Panc1 (cell line): ENCODE measurements around the gene OLFML1.

Source experiments
- POLR2AphosphoS5 ChIP-seq: IDR thresholded peaks from 2 replicates; pipeline ENCODE4 v1.6.1; 2012; ENCODE audit warnings: mild to moderate bottlenecking, low read depth, low read length, moderate library complexity
- SIN3A ChIP-seq: IDR thresholded peaks from 2 replicates; pipeline ENCODE4 v1.6.1; 2012; ENCODE audit warnings: low read depth, mild to moderate bottlenecking, low read length, moderate library complexity, borderline replicate concordance; ENCODE audit not compliant: insufficient read depth
- TCF7L2 ChIP-seq: IDR thresholded peaks from 2 replicates; pipeline ENCODE4 v1.6.1; 2011; ENCODE audit warnings: mild to moderate bottlenecking, low read depth, low read length, inconsistent platforms
- TF ChIP-seq, protein P1 (sequence below): fragments of 450-650 bp; IDR thresholded peaks from 2 replicates; pipeline ENCODE4 v1.5.1; 2017; ENCODE audit warnings: mild to moderate bottlenecking
- TF ChIP-seq, protein P2 (sequence below), 2 experiments: IDR thresholded peaks; 2 replicates each; pipeline ENCODE4 v1.6.1; 2011 to 2012; ENCODE audit warnings: low read depth in 2 of 2, control low read depth in 1 of 2, low read length in 1 of 2, mild to moderate bottlenecking in 1 of 2, moderate library complexity in 1 of 2; ENCODE audit not compliant: insufficient read depth in 1 of 2

DNA sequence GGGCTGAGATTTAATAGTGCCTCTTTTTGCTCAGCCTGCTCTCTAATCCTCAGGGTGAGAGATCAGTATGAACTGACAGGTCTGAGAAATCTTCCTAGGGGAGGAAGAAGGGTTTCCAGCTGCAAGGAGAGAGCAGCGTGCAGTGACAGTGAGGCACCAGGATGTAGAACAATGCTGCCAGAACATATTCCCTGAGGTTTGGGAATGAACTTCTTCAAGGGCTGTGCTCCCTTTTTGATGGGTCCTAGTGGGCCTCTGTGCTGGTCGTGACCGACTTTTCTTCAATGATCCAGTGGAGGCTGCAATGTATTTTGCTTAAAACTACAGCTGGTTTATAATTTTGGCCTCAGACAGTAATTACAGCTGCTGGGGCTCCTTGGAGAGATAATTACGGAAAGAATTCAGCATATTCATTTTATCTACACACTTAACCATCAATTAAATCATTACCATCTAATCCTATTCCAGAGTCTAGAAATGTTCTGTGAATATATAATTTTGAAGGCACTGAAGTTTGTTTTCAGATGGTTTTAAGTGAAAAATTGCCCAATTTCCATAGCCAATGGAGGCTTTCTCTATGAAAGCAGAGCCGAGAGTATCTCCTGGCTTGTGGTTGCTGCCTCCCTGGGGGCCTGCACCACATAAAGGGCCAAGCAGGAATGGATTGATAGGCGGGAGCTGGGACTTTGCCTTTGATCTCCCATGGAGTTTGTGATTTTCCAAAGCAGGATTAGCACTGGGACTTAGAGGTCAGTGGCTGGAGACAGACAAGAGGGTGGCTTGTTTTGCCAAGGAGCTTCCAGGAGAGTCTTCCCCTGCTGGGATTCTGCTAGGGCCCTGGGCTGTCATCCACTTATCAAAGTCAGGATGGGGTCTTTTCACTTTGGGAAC lies 41.0 kb upstream of the OLFML1 start:
- TF ChIP-seq, protein P1, sequence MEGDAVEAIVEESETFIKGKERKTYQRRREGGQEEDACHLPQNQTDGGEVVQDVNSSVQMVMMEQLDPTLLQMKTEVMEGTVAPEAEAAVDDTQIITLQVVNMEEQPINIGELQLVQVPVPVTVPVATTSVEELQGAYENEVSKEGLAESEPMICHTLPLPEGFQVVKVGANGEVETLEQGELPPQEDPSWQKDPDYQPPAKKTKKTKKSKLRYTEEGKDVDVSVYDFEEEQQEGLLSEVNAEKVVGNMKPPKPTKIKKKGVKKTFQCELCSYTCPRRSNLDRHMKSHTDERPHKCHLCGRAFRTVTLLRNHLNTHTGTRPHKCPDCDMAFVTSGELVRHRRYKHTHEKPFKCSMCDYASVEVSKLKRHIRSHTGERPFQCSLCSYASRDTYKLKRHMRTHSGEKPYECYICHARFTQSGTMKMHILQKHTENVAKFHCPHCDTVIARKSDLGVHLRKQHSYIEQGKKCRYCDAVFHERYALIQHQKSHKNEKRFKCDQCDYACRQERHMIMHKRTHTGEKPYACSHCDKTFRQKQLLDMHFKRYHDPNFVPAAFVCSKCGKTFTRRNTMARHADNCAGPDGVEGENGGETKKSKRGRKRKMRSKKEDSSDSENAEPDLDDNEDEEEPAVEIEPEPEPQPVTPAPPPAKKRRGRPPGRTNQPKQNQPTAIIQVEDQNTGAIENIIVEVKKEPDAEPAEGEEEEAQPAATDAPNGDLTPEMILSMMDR, result no peak
- no peak for TF ChIP-seq POLR2AphosphoS5
- TF ChIP-seq, protein P2, sequence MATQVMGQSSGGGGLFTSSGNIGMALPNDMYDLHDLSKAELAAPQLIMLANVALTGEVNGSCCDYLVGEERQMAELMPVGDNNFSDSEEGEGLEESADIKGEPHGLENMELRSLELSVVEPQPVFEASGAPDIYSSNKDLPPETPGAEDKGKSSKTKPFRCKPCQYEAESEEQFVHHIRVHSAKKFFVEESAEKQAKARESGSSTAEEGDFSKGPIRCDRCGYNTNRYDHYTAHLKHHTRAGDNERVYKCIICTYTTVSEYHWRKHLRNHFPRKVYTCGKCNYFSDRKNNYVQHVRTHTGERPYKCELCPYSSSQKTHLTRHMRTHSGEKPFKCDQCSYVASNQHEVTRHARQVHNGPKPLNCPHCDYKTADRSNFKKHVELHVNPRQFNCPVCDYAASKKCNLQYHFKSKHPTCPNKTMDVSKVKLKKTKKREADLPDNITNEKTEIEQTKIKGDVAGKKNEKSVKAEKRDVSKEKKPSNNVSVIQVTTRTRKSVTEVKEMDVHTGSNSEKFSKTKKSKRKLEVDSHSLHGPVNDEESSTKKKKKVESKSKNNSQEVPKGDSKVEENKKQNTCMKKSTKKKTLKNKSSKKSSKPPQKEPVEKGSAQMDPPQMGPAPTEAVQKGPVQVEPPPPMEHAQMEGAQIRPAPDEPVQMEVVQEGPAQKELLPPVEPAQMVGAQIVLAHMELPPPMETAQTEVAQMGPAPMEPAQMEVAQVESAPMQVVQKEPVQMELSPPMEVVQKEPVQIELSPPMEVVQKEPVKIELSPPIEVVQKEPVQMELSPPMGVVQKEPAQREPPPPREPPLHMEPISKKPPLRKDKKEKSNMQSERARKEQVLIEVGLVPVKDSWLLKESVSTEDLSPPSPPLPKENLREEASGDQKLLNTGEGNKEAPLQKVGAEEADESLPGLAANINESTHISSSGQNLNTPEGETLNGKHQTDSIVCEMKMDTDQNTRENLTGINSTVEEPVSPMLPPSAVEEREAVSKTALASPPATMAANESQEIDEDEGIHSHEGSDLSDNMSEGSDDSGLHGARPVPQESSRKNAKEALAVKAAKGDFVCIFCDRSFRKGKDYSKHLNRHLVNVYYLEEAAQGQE (IDR thresholded peaks at IDR 0.05; ENCODE audit: insufficient read depth in 1 of 2, low read depth in 2 of 2, low read length in 1 of 2), result no peak
- TF ChIP-seq SIN3A, result no peak
- 0 out of 2 replicates have a peak, but pooled peaks have one; percentile 22 for TF ChIP-seq TCF7L2
